ENCODE results near the gene SERPINI1. TPM values are rescaled to one million over a fixed set of nuclear protein-coding genes. Genes with fewer than 3 reads are reported as not detected.

The SERPINI1 gene
- polyA plus RNA-seq, 3 donors = 0.12 to 1.6 (median 0.27) TPM

GRCh38 chr3:167829071-167829470 is 93.5 kb downstream of the SERPINI1 start:
- WGBS (ENCODE audit: insufficient coverage) = no CpG with 5 or more reads among the region's 2 CpGs
- intact Hi-C loops (cut with micrococcal nuclease) = no loop called here
- Histone ChIP-seq H3K27ac (ENCODE audit: low read depth in 1 of 2, low read length in 2 of 2) (no peak overlapping the region), H3K27me3 (ENCODE audit: control insufficient read depth in 2 of 2, insufficient read depth in 2 of 2, low read length in 2 of 2) (no peaks in the 10 kb centered on the region), H3K9me3 (replicated peaks in 1 of 2; ENCODE audit: control insufficient read depth in 1 of 2, insufficient read depth in 1 of 2, low read length in 2 of 2) (no peaks in the 10 kb centered on the region), H3K36me3 (replicated peaks in 1 of 2; ENCODE audit: control insufficient read depth in 1 of 2, insufficient read depth in 2 of 2, low read length in 2 of 2) (no peaks in the 10 kb centered on the region), H2AFZ (ENCODE audit: insufficient read depth, low read depth, low read length, poor library complexity, severe bottlenecking) (no peak overlapping the region), H3K79me2 (ENCODE audit: insufficient read depth, low read length) (no peaks in the 10 kb centered on the region), H3K4me1 (ENCODE audit: control insufficient read depth in 1 of 2, insufficient read depth in 2 of 2, low read length in 2 of 2) (no peaks in the 10 kb centered on the region), H3K4me2 (replicated peaks; ENCODE audit: extremely low read depth, low read length, poor library complexity, severe bottlenecking) (no peak overlapping the region), H3K9ac (ENCODE audit: insufficient read depth, low read length, poor library complexity, severe bottlenecking) (no peak overlapping the region), H3K4me3 (replicated peaks in 1 of 3; ENCODE audit: low read depth in 2 of 3, low read length in 3 of 3) (no peak overlapping the region), H4K20me1 (ENCODE audit: insufficient read depth, low read length) (no peaks in the 10 kb centered on the region)
- H3K27me3 Mint-ChIP-seq (ENCODE audit: low read depth in 3 of 3) = no peaks in the 10 kb centered on the region
- TF ChIP-seq CTCF (IDR thresholded peaks at IDR 0.05) = no peak
- H3K36me3 Mint-ChIP-seq = no peaks in the 10 kb centered on the region
- H3K4me1 Mint-ChIP-seq = no peaks in the 10 kb centered on the region
- DNase-seq = no peak
- H3K4me3 Mint-ChIP-seq = no peak overlapping the region
- peak overlapping the region in 2 of 7 donors; percentile 53 to 60 for H3K27ac Mint-ChIP-seq
- no peaks in the 10 kb centered on the region for H3K9me3 Mint-ChIP-seq

- Mint-ChIP-seq H3K4me3 (no peak overlapping the region), H3K27me3 (ENCODE audit: low read depth in 3 of 3) (no peaks in the 10 kb centered on the region), H3K4me1 (no peaks in the 10 kb centered on the region), H3K36me3 (no peaks in the 10 kb centered on the region), H3K27ac (no peak overlapping the region), H3K9me3 (no peaks in the 10 kb centered on the region)
- Histone ChIP-seq H3K4me1 (ENCODE audit: control insufficient read depth in 1 of 2, insufficient read depth in 2 of 2, low read length in 2 of 2) (no peaks in the 10 kb centered on the region), H3K9me3 (replicated peaks in 1 of 2; ENCODE audit: control insufficient read depth in 1 of 2, insufficient read depth in 1 of 2, low read length in 2 of 2) (no peaks in the 10 kb centered on the region), H2AFZ (ENCODE audit: insufficient read depth, low read depth, low read length, poor library complexity, severe bottlenecking) (no peak overlapping the region), H3K9ac (ENCODE audit: insufficient read depth, low read length, poor library complexity, severe bottlenecking) (no peak overlapping the region), H3K4me2 (replicated peaks; ENCODE audit: extremely low read depth, low read length, poor library complexity, severe bottlenecking) (no peak overlapping the region), H3K79me2 (ENCODE audit: insufficient read depth, low read length) (no peaks in the 10 kb centered on the region), H3K36me3 (replicated peaks in 1 of 2; ENCODE audit: control insufficient read depth in 1 of 2, insufficient read depth in 2 of 2, low read length in 2 of 2) (no peaks in the 10 kb centered on the region), H3K27ac (ENCODE audit: low read depth in 1 of 2, low read length in 2 of 2) (no peak overlapping the region), H3K4me3 (replicated peaks in 1 of 3; ENCODE audit: low read depth in 2 of 3, low read length in 3 of 3) (no peak overlapping the region), H4K20me1 (ENCODE audit: insufficient read depth, low read length) (no peaks in the 10 kb centered on the region), H3K27me3 (ENCODE audit: control insufficient read depth in 2 of 2, insufficient read depth in 2 of 2, low read length in 2 of 2) (no peaks in the 10 kb centered on the region)
- intact Hi-C loops (cut with micrococcal nuclease) = no loop called here
- 100% methylated on average over 1 of the region's 4 CpGs for WGBS (ENCODE audit: insufficient coverage)
- TF ChIP-seq CTCF (IDR thresholded peaks at IDR 0.05) = no peak
- no peak for DNase-seq
Measured at GRCh38 chr3:167830007-167830406, 94.5 kb downstream of the SERPINI1 start.

Measured in CD14-positive monocyte (primary cell).